ENCODE data around the gene PTGER1.

PTGER1 gene

DNA sequence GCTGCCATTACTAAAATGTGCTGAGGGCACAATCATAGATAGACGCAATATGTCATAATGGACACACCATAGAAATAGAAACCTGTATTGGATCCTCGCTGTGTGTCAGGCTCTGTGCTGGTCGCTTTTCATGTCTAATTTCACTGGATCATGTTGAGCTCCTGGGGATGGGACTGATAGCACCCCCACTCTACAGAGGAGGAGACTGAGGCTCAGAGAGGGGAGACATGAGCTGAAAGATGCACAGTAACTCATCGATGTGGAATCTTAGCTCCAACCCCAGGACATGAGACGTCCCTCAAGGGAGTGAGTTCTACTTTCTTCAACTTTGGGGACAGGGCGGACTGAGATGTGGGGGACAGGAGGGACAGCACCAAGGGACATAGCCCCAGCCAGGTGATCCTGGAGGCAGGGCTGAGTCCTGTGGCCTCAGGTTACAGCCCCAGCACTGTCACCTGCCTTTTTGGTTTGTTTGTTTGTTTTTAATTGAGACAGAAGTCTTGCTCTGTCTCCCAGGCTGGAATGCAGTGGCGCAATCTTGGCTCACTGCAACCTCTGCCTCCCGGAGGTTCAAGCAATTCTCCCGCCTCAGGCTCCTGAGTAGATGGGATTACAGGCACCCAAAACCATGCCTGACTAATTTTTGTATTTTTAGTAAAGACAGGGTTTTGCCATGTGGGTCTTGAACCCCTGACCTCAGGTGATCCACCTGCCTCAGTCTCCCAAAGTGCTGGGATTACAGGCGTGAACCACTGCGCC, 27.4 kb upstream of the PTGER1 start:
- ChIA-PET POLR2A (no interaction called here), CTCF (interaction anchor here (1.4 to 1.5 kb wide), 2 partner anchors 11 to 30 kb away, joined by 6 read pairs; no protein-coding TSS in a partner anchor)
- no peak for DNase-seq (ENCODE audit: extremely low spot score)
- no peak for TF ChIP-seq CTCF (IDR thresholded peaks at IDR 0.05; ENCODE audit: control extremely low read depth, extremely low read depth, low read depth, missing control alignments)

GRCh38 chr19:14497228-14497921, 22.2 kb upstream of the PTGER1 start:
- no peak for TF ChIP-seq CTCF (IDR thresholded peaks at IDR 0.05; ENCODE audit: control extremely low read depth, extremely low read depth, low read depth, missing control alignments)
- POLR2A ChIA-PET, result no interaction called here
- CTCF ChIA-PET, result interaction anchor here (1.2 to 5.8 kb wide), 4 partner anchors 8 to 91 kb away, joined by 3 to 43 read pairs (median 16); no protein-coding TSS in a partner anchor
- DNase-seq (ENCODE audit: extremely low spot score), result no peak

DNA sequence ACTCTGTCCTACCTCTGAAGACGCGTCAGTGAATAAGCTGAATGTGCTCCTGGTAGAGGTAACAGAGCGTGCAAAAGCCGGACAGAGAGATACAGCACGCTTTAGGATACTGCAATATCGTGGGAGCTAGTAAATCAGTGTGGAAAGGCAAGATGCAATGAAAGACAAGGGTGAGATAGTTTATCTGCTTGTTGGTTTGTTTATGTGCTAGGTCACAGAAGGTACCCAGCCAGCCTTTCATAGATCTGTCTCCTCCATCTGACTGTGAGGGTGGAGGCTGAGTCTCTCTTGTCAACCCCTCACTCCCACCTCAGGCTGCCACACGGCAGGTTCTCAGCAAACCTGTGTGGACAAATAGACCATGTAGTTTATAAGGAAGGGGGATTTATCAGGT, 21.7 kb upstream of the PTGER1 start:
- CTCF ChIA-PET, result interaction anchor here (1.6 to 5.8 kb wide), 3 partner anchors 9 to 90 kb away, joined by 3 to 43 read pairs (median 28); no protein-coding TSS in a partner anchor
- TF ChIP-seq CTCF (IDR thresholded peaks at IDR 0.05; ENCODE audit: control extremely low read depth, extremely low read depth, low read depth, missing control alignments), result no peak
- POLR2A ChIA-PET, result no interaction called here
- DNase-seq (ENCODE audit: extremely low spot score), result no peak

DNA sequence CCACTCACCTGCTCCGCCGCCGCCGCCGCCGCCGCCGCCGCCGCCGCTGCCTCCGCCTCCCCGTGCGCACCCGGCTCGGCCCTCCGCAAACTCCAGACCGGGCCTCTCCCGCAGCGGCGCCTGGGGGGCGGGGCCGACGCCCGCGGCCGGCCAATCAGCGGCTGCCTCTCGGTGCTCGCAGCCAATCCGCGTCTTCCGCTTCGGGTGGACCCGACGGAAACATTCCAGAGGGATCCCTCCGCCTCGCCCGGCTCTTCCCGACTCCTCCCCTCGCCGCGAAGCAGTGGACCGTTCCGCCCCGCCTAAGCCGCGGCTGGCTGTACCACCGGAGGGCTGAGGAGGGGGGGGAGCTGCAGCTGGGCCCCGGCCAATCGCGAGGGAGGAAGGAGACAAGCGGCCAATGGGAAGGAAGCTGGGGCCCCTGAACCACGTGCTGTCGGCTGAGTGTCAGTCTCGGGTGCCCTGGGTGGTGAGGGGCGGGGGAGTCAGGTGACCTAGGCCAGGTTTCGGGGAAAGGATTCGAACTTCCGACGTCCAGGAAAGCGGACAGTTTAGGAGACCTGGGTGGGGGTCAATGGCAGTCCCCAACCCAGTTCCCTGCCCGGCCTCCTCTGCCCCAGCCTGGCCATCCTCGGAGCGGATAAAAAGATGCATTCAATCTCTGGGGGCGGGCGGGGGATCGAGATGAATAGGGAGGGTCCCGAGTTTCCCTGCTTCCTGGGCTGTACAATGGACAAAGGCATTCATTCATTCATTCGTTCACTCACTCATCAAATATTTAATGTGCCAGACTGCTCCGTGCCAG, 21.1 kb upstream of the PTGER1 start, which contains the start of gene GIPC1:
GIPC1 (minus strand) TSS at position 99 of the 805 bp plus-strand sequence. CDS start 13,151 bp downstream, outside the sequence.
- DNase-seq (ENCODE audit: extremely low spot score), result peak; percentile 98
- ChIA-PET POLR2A (no interaction called here), CTCF (interaction anchor here (1.1 to 5.8 kb wide), 5 partner anchors 9 to 29 kb away, joined by 3 to 43 read pairs (median 4); no protein-coding TSS in a partner anchor)
- no peak for TF ChIP-seq CTCF (IDR thresholded peaks at IDR 0.05; ENCODE audit: control extremely low read depth, extremely low read depth, low read depth, missing control alignments)

DNA sequence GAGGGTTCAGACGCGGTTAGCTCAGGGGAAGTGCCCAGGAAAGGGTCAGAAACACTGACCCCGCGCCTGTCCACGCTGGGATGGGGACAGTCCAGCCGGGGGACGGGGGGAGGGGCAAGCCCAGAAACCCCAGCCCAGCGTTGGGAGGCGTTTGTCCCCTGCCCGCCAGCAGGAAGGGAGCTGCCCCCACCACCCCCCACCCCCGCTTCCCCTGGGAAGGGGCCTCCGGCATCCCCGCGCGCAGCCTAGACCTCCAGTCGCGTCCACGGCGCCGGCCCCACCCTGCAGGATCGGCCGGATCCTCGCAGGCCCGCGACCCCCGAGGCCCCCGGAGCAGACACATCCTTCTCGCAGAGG, 20.5 kb upstream of the PTGER1 start:
- TF ChIP-seq CTCF (IDR thresholded peaks at IDR 0.05; ENCODE audit: control extremely low read depth, extremely low read depth, low read depth, missing control alignments), result no peak
- POLR2A ChIA-PET, result no interaction called here
- no peak for DNase-seq (ENCODE audit: extremely low spot score)
- CTCF ChIA-PET, result interaction anchor here (1.1 to 5.8 kb wide), 6 partner anchors 8 to 29 kb away, joined by 3 to 43 read pairs (median 4); no protein-coding TSS in a partner anchor
